GM12878 (cell line): ENCODE results near the gene FCER2. TPM values are rescaled to one million over a fixed set of nuclear protein-coding genes. Genes with fewer than 3 reads are reported as not detected.
A peak's percentile ranks its signal among the peaks of the same experiment; 100 is the strongest.

Experiments
- CTCF ChIP-seq, 3 experiments: IDR thresholded peaks in 2 of 3; conservative IDR thresholded peaks in 1 of 3; 2 replicates each; pipeline ENCODE4 v1.5.1; 2011; ENCODE audit warnings: low read depth in 3 of 3, low read length in 3 of 3, mild to moderate bottlenecking in 3 of 3, control low read depth in 2 of 3, moderate library complexity in 2 of 3, inconsistent platforms in 1 of 3, mixed read lengths in 1 of 3; ENCODE audit not compliant: control insufficient read depth in 2 of 3, insufficient read depth in 1 of 3; ENCODE audit errors: extremely low read depth in 1 of 3
- DPF2 ChIP-seq: fragments of 450-650 bp; IDR thresholded peaks from 2 replicates; pipeline ENCODE4 v1.6.1; 2017; ENCODE audit warnings: mild to moderate bottlenecking
- HSF1 ChIP-seq: fragments of 150-350 bp; IDR thresholded peaks from 2 replicates; pipeline ENCODE4 v1.6.1; 2014; ENCODE audit warnings: mild to moderate bottlenecking, low read depth, low read length
- MLLT1 ChIP-seq: fragments of 450-650 bp; IDR thresholded peaks from 2 replicates; pipeline ENCODE4 v1.6.1; 2016; ENCODE audit warnings: mild to moderate bottlenecking
- NR2C2 ChIP-seq: IDR thresholded peaks from 2 replicates; pipeline ENCODE4 v1.6.1; 2011; ENCODE audit warnings: borderline replicate concordance, low read depth; ENCODE audit not compliant: control insufficient read depth, insufficient read length
- PKNOX1 ChIP-seq: fragments of 450-650 bp; IDR thresholded peaks from 2 replicates; pipeline ENCODE4 v1.6.1; 2016; ENCODE audit warnings: mild to moderate bottlenecking
- PML ChIP-seq: IDR thresholded peaks from 2 replicates; pipeline ENCODE4 v1.6.1; 2012; ENCODE audit warnings: low read length, inconsistent platforms
- POU2F2 ChIP-seq: IDR thresholded peaks from 3 replicates; pipeline ENCODE4 v1.6.1; 2011; ENCODE audit warnings: low read depth, mild to moderate bottlenecking, low read length, borderline replicate concordance
- RAD21 ChIP-seq: IDR thresholded peaks from 2 replicates; pipeline ENCODE4 v1.6.1; 2011; ENCODE audit warnings: mild to moderate bottlenecking, low read depth, low read length, moderate library complexity; ENCODE audit not compliant: insufficient read depth
- TCF3 ChIP-seq: IDR thresholded peaks from 2 replicates; pipeline ENCODE4 v1.6.1; 2012; ENCODE audit warnings: low read depth, mild to moderate bottlenecking, low read length, borderline replicate concordance; ENCODE audit not compliant: insufficient read depth
- ZBTB33 ChIP-seq: fragments of 450-650 bp; IDR thresholded peaks from 2 replicates; pipeline ENCODE4 v1.6.1; 2017; ENCODE audit warnings: mild to moderate bottlenecking
- polyA plus RNA-seq, 11 experiments: library from polyadenylated mRNA; depleted of rRNA in 4 of 11; unstranded in 6 of 11; stranded (reverse) in 5 of 11; fragments of >200 nt; fragmentation: Nextera tagmentation in 4 of 11; fragmentation: Illumina TruSeq in 1 of 11; extraction: Ambion mirVana in 4 of 11; extraction: Trizol in 1 of 11; gene quantifications; 1 replicate in 1 of 11; 2 replicates in 10 of 11; pipeline versions ENCODE4 v1.2.1 to v1.2.3, GENCODE V29; 2011 to 2016; ENCODE audit warnings: inconsistent platforms in 2 of 11, missing spikeins in 2 of 11, low read depth in 1 of 11
- total RNA-seq, 4 experiments: library from RNA; depleted of rRNA in 3 of 4; stranded (reverse); fragments of >200 nt in 3 of 4; fragmentation: Illumina TruSeq in 1 of 4; extraction: Trizol in 1 of 4; gene quantifications; 2 replicates each; pipeline versions ENCODE4 v1.2.1 to v1.2.3, GENCODE V29; 2013 to 2021
- TF ChIP-seq, protein P1 (sequence below): IDR thresholded peaks from 2 replicates; pipeline ENCODE4 v1.6.1; 2011; ENCODE audit warnings: borderline replicate concordance, low read depth, mild to moderate bottlenecking, moderate library complexity, mixed read lengths, low read length; ENCODE audit not compliant: insufficient read depth; ENCODE audit errors: extremely low read length
- TF ChIP-seq, protein P2 (sequence below): IDR thresholded peaks from 2 replicates; pipeline ENCODE4 v1.6.1; 2012; ENCODE audit warnings: low read depth, low read length, improper control_type of control experiment

Gene FCER2
- total and polyA plus RNA-seq, 10 of the 15 experiments (the other 5 are each of a cell fraction or from before 2014, with no cell fraction given), result 44.0 to 424 (median 241) TPM

- TF ChIP-seq, protein P1, sequence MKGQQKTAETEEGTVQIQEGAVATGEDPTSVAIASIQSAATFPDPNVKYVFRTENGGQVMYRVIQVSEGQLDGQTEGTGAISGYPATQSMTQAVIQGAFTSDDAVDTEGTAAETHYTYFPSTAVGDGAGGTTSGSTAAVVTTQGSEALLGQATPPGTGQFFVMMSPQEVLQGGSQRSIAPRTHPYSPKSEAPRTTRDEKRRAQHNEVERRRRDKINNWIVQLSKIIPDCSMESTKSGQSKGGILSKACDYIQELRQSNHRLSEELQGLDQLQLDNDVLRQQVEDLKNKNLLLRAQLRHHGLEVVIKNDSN, result peak; percentile 83
- 0 out of 2 replicates have a peak, but pooled peaks have one; percentile 21 for TF ChIP-seq DPF2
- no peak for TF ChIP-seq PML
- TF ChIP-seq ZBTB33, result peak; percentile 57; the same call in 1 of the 2 replicates
- TF ChIP-seq NR2C2, result no peak
- TF ChIP-seq RAD21, result peak; percentile 81
- peak; percentile 63 to 90 (median 86) for TF ChIP-seq CTCF (IDR thresholded peaks at IDR 0.05 in 2 of 3, conservative IDR thresholded peaks at IDR 0.05 in 1 of 3; ENCODE audit: control insufficient read depth in 2 of 3, extremely low read depth in 1 of 3, insufficient read depth in 1 of 3, low read depth in 3 of 3, low read length in 3 of 3)
- TF ChIP-seq POU2F2, result peak; percentile 74; the same call in 2 of the 3 replicates
- peak; percentile 57; the same call in 1 of the 2 replicates for TF ChIP-seq TCF3
- TF ChIP-seq, protein P2, sequence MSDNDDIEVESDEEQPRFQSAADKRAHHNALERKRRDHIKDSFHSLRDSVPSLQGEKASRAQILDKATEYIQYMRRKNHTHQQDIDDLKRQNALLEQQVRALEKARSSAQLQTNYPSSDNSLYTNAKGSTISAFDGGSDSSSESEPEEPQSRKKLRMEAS, result peak; percentile 49; the same call in 1 of the 2 replicates
- no peak for TF ChIP-seq HSF1
- TF ChIP-seq PKNOX1, result peak; percentile 82
- 0 out of 2 replicates have a peak, but pooled peaks have one; percentile 24 for TF ChIP-seq MLLT1
Observed at GRCh38 chr19:7678971-7679751, 22.8 kb downstream of the FCER2 start (continued).
